GM18861 (cell line): Measurements from ENCODE around the gene MADD.

Experiments
- ATAC-seq: cut with Tn5 transposase; IDR thresholded peaks from one replicate; pipeline ENCODE4 v1.9.1; 2021; ENCODE audit not compliant: unreplicated experiment

MADD gene

DNA sequence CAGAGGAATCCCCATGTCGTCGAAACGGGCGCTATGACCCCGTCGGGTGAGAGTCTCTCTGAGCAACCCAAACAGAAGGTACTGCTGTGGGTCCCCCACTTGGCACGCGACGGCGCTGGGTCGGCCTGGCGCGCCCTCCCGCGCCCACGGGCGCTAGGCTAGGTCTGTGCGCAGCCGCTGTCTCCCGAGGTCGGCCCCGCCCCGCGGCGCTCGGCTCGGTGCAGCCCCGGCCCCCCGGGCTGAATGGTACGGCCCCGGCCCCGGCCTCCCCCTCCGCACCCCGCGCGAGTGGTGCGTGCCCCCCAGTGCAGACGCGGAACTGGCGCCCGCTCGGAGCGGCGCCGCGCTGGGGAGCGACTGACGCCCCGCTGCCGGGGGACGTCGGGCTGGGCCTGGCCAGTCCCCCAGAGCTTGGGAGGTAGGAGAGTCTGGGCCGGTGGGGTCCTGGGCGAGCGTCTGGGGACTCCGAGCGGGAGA, at the start of gene MADD:
Gene MADD, plus strand, starts transcription at position 305 of the 477 bp plus-strand sequence.
- peak; percentile 64 for ATAC-seq

DNA sequence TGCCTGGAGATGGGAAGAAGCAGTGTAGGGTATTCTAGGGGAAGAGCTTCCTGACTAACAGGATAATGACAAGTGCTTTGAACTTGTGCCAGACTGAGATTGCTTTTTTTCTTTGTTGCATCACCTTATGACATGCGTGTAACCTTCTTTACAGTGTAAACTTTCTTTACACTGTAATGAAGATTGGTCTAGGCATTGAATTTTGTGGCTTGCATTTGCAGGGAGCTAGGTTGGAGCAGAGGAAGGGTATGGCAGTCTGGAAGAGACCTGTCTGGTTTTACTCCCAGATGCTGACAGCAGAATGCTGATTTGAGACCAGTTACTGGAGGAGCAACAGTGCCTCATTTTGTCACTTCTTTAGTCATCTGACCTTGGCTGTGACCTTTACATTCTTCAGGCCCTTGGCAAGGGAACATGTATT, 49.5 kb upstream of the MADD start:
- ATAC-seq: no peak

GRCh38 chr11:47222696-47223095, 47.2 kb upstream of the MADD start:
- no peak for ATAC-seq

DNA sequence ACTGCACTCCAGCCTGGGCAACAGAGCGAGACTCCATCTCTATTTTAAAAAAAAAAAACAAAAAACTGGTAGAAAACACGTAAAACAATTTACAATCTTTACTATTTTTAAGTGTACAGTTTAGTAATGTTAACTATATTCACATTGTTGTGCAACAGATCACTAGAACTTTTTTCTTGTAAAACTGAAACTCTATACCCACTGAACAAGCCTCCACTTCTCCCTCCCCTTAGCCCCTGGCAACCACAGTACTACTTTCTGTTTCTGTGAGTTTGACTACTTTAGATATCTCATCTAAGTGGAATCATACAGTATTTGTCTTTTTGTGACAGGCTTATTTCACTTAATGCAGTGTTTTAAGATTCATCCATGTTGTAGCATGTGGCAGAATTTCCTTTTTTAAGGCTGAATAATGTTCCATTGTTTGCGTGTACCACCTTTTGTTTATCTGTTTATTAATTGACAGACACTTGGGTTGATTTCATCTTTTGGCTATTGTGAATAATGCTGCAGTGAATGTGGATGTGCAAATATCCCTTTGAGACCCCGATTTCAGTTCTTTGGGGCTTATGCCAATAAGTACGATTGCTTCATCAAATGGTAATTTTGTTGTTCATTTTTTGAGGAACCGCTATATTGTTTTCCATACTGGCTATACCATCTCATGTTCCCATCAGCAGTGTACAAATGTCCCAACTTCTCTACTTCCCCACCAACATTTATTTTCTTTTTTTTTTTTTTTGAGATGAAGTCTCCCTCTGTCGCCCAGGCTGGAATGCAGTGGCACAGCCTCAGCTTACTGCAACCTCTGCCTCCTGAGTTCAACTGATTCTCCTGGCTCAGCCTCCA, 44.2 kb upstream of the MADD start:
- peak; percentile 82 for ATAC-seq

GRCh38 chr11:47229161-47229560, 40.8 kb upstream of the MADD start:
- ATAC-seq: no peak

- no peak for ATAC-seq
Measured at GRCh38 chr11:47233051-47233450, 36.9 kb upstream of the MADD start.

DNA sequence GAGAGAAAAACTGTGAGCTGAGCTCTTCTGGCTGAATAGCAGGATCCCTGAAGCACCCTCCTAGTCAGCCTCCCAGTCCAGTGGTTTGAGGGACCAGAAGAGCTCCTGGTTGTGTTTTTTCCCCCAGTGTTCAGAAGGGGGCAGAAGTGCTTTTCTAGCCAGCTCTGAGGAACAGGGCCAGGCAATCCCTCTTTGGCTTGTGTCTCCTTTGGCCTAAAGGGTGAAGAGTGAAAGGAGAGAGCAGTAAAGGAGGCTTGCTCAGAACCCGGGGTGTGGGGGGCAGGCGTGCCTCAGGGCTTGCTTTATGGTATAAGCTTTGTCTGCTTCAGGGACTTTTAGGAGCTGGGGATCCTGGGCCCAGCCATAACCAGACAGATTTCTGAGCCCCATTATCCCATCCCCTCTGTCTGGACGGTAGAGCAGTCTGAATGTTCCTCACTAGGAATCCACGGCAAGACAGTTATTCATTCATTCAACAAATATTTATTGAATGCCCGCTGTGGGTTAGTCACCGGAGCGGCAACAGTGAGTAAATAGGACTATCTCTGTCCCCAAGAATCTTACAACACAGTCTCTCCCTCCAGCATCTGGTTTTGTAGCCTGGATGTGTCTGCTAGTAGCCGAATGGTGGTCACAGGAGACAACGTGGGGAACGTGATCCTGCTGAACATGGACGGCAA, 35.8 kb upstream of the MADD start:
- no peak for ATAC-seq

DNA sequence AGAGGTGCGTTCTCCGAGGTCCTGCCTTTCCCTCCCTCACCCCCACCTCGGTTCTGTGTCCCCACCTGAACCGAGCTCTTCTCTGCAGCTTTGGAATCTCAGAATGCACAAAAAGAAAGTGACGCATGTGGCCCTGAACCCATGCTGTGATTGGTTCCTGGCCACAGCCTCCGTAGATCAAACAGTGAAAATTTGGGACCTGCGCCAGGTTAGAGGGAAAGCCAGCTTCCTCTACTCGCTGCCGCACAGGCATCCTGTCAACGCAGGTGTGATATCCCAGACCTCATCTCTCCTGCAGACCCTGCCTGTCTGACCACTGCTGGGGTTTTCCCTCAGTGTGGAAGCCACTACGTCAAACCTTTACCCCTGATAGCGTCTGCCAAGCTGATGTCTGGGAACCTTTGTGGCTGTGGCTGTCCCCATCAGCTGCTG, 35.2 kb upstream of the MADD start:
- ATAC-seq: no peak

DNA sequence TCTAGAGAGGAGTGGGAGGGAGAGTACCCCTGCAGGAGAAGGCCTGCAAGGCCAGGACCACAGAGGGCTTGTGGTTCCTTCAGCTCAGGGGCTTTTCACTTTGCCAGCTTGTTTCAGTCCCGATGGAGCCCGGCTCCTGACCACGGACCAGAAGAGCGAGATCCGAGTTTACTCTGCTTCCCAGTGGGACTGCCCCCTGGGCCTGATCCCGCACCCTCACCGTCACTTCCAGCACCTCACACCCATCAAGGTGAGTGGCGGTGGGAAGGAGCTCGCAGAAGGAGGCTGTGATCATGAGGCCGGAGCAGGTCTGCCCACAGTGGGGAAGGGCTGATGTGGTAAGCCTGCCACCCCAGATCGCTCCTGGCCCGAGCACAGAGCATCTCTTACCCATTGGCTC, 34.8 kb upstream of the MADD start:
- no peak for ATAC-seq

GRCh38 chr11:47236482-47236881, 33.5 kb upstream of the MADD start:
- no peak for ATAC-seq

- ATAC-seq: no peak
Measured at GRCh38 chr11:47239852-47240251, 30.1 kb upstream of the MADD start.

DNA sequence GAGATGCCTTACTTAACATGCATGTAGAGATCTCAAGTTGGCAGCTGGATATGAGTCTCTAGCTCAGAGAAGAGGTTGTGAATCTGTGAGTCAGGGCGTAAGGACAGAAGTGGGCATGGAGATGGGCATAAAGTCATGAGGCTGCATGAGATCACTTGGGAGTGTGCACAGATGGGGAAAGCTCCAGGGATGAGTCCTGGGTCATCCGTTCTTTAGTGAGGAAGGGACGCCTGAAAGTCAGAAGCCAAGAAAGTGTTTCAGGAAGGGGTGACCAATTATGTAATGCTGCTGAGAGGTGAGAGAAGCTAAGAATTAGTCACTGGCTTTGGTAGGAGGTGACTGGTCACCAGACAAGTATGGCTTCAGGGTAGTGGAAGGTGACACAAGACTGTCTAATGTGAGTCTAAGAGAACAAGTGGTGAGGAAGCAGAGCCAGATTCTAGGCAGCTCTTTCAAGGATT, 28.1 kb upstream of the MADD start:
- no peak for ATAC-seq

GRCh38 chr11:47242596-47243192, 27.2 kb upstream of the MADD start:
- no peak for ATAC-seq

GRCh38 chr11:47243454-47243853, 26.5 kb upstream of the MADD start:
- no peak for ATAC-seq

DNA sequence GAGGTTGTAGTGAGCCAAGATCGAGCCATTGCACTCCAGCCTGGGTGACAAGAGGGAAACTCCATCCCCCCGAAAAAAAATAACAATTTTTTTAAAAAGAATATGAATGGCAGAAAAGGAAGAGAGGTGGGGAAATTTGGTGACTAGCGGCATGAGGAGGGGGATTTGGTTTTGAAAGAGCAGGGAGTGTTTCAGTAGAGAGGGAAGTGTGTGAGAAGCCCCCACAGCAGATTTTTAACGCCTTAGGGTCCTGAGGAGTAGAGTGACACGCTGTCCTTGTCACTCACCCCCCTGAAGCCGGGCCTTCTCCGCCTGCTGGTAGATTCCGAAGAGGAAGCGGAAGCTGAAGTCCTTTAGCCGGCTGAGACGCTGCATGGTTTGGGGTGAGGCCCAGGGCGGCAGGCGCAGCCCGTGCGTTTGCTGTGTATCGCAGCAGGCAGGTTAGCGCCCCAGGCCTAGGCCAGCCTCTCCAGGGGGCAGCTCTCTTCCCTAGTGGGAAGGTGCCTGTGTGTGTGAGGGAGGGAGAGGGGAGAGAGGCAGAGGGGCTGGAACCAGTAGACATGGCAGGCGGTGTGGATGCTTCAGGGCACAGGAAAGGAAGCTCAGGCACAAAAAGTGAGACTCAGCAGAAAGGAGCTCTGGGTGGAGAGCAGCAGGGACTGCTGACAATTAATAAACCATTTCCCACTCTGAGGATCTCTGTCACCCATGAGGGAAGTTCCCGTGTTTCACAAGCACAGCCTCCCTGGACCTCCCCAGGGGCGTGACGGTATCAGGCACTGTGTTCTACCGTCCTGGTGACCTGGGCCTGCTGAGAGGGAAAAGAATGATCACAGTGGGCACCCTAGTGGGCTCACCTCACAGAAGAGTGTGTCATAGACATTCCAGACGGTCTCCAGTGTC, 25.2 kb upstream of the MADD start:
- ATAC-seq: no peak

DNA sequence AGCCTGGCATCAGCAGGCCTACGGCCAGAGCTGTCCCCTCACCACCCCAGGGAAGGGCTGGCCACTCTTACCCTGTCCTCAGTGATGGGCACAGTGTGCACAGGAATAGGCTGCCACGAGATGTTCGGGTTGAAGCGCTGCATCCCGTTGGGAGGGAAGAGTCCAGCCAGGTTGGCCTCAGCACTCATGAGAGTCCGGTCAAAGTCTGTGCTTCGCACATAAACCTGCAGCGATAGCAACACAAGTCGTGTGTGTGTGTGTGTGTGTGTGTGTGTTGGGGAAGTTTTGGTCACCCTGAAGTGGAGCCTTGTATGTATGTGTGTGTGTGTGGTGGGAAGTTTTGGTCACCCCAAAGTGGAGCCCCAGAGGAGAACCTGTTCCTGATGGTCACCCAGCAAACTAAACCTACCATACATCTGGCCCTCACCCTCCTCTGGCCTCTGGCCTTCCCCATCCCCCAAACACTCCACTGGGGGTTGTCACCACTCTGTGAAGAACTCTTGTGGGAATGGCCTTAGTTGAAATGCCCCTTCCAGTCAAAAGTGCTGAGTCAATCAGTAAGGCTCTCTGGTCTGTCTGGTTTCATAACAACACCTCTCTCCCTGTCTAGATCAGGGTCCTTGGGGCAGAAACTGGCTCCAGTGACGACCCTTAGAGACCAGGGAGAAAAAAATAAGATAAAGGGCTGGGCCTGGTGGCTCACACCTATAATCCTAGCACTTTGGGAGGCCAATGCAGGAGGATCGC, 24.1 kb upstream of the MADD start:
- no peak for ATAC-seq

- ATAC-seq: no peak
Measured at GRCh38 chr11:47247502-47247901, 22.4 kb upstream of the MADD start.

DNA sequence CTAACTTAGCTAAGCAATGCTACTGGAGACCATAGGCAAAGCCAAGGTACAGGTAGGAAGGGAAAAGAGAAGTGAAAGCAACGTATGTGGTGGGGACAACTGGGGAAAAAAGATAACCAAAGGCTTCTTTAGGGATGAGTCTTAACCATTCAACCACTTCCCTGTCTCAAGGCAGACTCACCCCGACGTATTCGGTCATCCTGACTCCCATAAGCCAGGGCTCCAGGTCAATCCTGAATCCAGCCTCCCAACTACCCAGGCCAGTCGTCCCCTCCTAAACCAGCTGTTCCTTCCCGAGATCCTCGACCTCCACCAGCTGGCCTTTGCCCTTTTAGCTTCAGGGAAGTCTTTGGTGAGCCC, 21.6 kb upstream of the MADD start:
- ATAC-seq: peak; percentile 12

DNA sequence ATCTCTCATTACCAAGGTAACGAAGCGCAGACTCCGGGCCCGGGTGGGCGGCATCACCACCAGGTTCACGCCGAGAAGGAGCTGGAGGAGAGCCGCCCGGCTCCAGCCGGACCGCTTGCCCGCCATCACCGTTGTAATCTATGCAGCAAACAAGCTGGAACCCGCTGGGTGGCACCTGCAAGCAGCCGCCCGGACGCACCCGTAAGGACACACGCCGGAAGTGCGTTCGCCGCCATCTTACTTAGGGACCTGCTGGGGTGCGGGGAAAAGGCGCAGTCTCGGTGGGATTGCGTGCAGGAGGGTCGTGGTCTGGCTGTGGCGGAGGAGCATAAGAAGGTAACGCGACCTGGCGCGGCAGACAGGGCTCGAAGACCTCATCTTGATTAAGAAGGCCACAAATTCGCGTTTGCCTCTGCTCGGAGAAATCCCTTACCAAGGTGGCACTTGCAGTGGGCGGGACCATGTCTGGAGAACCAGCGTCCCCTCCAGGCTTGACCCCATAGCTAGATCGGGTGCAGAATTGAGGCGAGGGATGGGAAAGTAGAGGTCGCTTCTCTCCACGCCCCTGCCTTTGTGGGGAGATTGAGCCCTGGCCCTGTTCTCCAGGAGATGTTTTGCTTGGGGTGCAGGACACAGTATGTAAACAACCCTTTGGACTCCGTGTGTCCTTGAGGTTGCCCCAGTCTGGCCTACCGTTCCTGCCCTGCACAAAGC, 21.1 kb upstream of the MADD start, which contains the start of gene ACP2:
Gene ACP2, minus strand, starts transcription at position 151 of the 714 bp plus-strand sequence. Its CDS starts 25 bp downstream, at position 126.
- peak; percentile 86 for ATAC-seq
